Neural progenitor cell (in vitro differentiated cells): Measurements from ENCODE around the gene P2RX3. TPM values are rescaled to one million over a fixed set of nuclear protein-coding genes. Genes with fewer than 3 reads are reported as not detected.
A peak's percentile ranks its signal among the peaks of the same experiment; 100 is the strongest.

Source experiments
- DNase-seq: peaks from one replicate; pipeline ENCODE4 v3.0.0-alpha.2; 2016; ENCODE audit warnings: low spot score
- H2AFZ ChIP-seq: fragments of 200-600 bp; sonication (generic); replicated peaks from 2 replicates; pipeline ENCODE4 v1.6.1; 2016; ENCODE audit warnings: antibody characterized with exemption
- H3F3A ChIP-seq: fragments of 200-600 bp; sonication (generic); 2 replicates; pipeline ENCODE4 v1.6.1; 2016; ENCODE audit warnings: antibody characterized with exemption, low read depth
- H3K27ac ChIP-seq: fragments of 200-600 bp; sonication (generic); 2 replicates; pipeline ENCODE4 v1.5.1; 2016; ENCODE audit warnings: mild to moderate bottlenecking
- H3K27me3 ChIP-seq: fragments of 200-600 bp; sonication (generic); 2 replicates; pipeline ENCODE4 v1.6.1; 2016; ENCODE audit warnings: mild to moderate bottlenecking, moderate library complexity
- H3K36me3 ChIP-seq: fragments of 200-600 bp; sonication (generic); 2 replicates; pipeline ENCODE4 v1.5.1; 2016
- H3K4me1 ChIP-seq: fragments of 200-600 bp; sonication (generic); 2 replicates; pipeline ENCODE4 v1.6.1; 2016; ENCODE audit warnings: mixed run types
- H3K4me2 ChIP-seq: fragments of 200-600 bp; sonication (generic); 2 replicates; pipeline ENCODE4 v1.6.1; 2016
- H3K4me3 ChIP-seq: fragments of 200-600 bp; sonication (generic); 2 replicates; pipeline ENCODE4 v1.5.1; 2016
- H3K79me2 ChIP-seq: fragments of 200-600 bp; sonication (generic); 2 replicates; pipeline ENCODE4 v1.6.1; 2016; ENCODE audit warnings: low read depth
- H3K9ac ChIP-seq: fragments of 200-600 bp; sonication (generic); 2 replicates; pipeline ENCODE4 v1.6.1; 2016
- H3K9me3 ChIP-seq: fragments of 200-600 bp; sonication (generic); 2 replicates; pipeline ENCODE4 v1.5.1; 2016; ENCODE audit warnings: low read depth
- H4K20me1 ChIP-seq: fragments of 200-600 bp; sonication (generic); 2 replicates; pipeline ENCODE4 v1.6.1; 2016; ENCODE audit warnings: low read depth
- H3K27ac Mint-ChIP-seq: 3 replicates; pipeline ENCODE4 v1.8.0; 2021; ENCODE audit warnings: mixed read lengths
- H3K27me3 Mint-ChIP-seq: 2 replicates; pipeline ENCODE4 v1.8.0; 2022; ENCODE audit warnings: low read depth, mild to moderate bottlenecking, inconsistent platforms, moderate library complexity, mixed read lengths; ENCODE audit not compliant: insufficient read depth
- H3K36me3 Mint-ChIP-seq: 3 replicates; pipeline ENCODE4 v1.8.0; 2021; ENCODE audit warnings: mixed read lengths
- H3K4me1 Mint-ChIP-seq: 3 replicates; pipeline ENCODE4 v1.8.0; 2021; ENCODE audit warnings: mixed read lengths
- H3K4me3 Mint-ChIP-seq: 3 replicates; pipeline ENCODE4 v1.8.0; 2021; ENCODE audit warnings: mild to moderate bottlenecking, moderate library complexity, mixed read lengths
- H3K9me3 Mint-ChIP-seq: 3 replicates; pipeline ENCODE4 v1.8.0; 2020; ENCODE audit warnings: mixed read lengths
- CTCF ChIP-seq: fragments of 200-600 bp; sonication (generic); IDR thresholded peaks from 2 replicates; pipeline ENCODE4 v1.5.1; 2017; ENCODE audit warnings: antibody characterized with exemption, mild to moderate bottlenecking
- EZH2 ChIP-seq: fragments of 200-600 bp; sonication (generic); IDR thresholded peaks from 2 replicates; pipeline ENCODE4 v1.6.1; 2017; ENCODE audit warnings: antibody characterized with exemption, mild to moderate bottlenecking, moderate library complexity
- EZH2phosphoT487 ChIP-seq: fragments of 200-600 bp; sonication (generic); IDR thresholded peaks from 2 replicates; pipeline ENCODE4 v1.6.1; 2017; ENCODE audit warnings: antibody characterized with exemption
- total RNA-seq: library from RNA; depleted of rRNA; stranded (reverse); fragments of >200 nt; gene quantifications from 2 replicates; pipeline ENCODE4 v1.2.3, GENCODE V29; 2015; ENCODE audit warnings: low replicate concordance

Gene P2RX3
- total RNA-seq, 1 donor from 2014 or later = 2.4 TPM

GRCh38 chr11:57315491-57315890, 22.7 kb upstream of the P2RX3 start:
- peaks cover 15% of the 10 kb centered on the region for H3K36me3 Mint-ChIP-seq
- H3K4me2 ChIP-seq = no peak overlapping the region
- H3K27ac Mint-ChIP-seq = no peak overlapping the region
- H3K9me3 Mint-ChIP-seq = no peaks in the 10 kb centered on the region
- H2AFZ ChIP-seq = no peak overlapping the region
- peaks cover 72% of the 10 kb centered on the region for H4K20me1 ChIP-seq
- H3K27me3 Mint-ChIP-seq = peaks cover 4% of the 10 kb centered on the region
- peaks cover 28% of the 10 kb centered on the region for H3K4me1 Mint-ChIP-seq
- peaks cover 15% of the 10 kb centered on the region for H3F3A ChIP-seq
- H3K36me3 ChIP-seq = peaks cover 4% of the 10 kb centered on the region
- H3K9me3 ChIP-seq = no peaks in the 10 kb centered on the region
- peaks cover 29% of the 10 kb centered on the region for H3K79me2 ChIP-seq
- TF ChIP-seq EZH2 = no peak
- TF ChIP-seq CTCF = no peak
- TF ChIP-seq EZH2phosphoT487 = no peak
- H3K4me3 Mint-ChIP-seq = no peak overlapping the region
- no peak for DNase-seq
- H3K27ac ChIP-seq = no peak overlapping the region
- no peak overlapping the region for H3K9ac ChIP-seq
- no peak overlapping the region for H3K4me3 ChIP-seq
- peaks cover 5% of the 10 kb centered on the region for H3K4me1 ChIP-seq
- no peaks in the 10 kb centered on the region for H3K27me3 ChIP-seq

DNA sequence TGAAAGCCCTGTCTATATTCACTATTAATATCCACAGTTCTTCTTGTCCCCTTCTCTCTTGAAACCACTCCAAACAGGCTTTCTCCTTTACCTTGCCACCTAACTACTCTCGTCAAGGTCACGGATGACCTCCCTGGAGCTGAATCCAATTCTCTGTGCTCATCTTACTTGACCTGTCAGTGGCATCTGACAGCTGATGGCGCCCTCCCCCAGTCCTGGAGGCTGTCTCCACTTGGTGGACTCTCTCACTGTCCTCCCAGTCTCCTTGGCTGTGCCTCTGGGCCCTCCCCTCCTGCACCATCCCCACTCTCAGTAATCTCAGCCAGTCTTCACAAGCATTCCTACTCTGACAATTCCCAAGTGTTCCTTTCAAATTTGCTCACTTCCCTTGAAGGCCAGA, 22.1 kb upstream of the P2RX3 start:
- Histone ChIP-seq H3K4me3 (no peak overlapping the region), H3F3A (peaks cover 15% of the 10 kb centered on the region), H3K4me2 (no peak overlapping the region), H3K9ac (peak overlapping the region; percentile 20), H3K36me3 (peaks cover 4% of the 10 kb centered on the region), H3K27ac (no peak overlapping the region), H4K20me1 (peaks cover 71% of the 10 kb centered on the region), H3K79me2 (peaks cover 29% of the 10 kb centered on the region), H2AFZ (no peak overlapping the region), H3K4me1 (peaks cover 5% of the 10 kb centered on the region), H3K9me3 (no peaks in the 10 kb centered on the region), H3K27me3 (no peaks in the 10 kb centered on the region)
- H3K36me3 Mint-ChIP-seq = peaks cover 20% of the 10 kb centered on the region
- TF ChIP-seq EZH2phosphoT487 (no peak), CTCF (no peak), EZH2 (no peak)
- peaks cover 4% of the 10 kb centered on the region for H3K27me3 Mint-ChIP-seq
- DNase-seq = no peak
- peaks cover 27% of the 10 kb centered on the region for H3K4me1 Mint-ChIP-seq
- no peaks in the 10 kb centered on the region for H3K9me3 Mint-ChIP-seq
- H3K27ac Mint-ChIP-seq = no peak overlapping the region
- H3K4me3 Mint-ChIP-seq = no peak overlapping the region

GRCh38 chr11:57318178-57318577, 20.0 kb upstream of the P2RX3 start:
- Histone ChIP-seq H3K27me3 (no peaks in the 10 kb centered on the region), H3K4me3 (no peak overlapping the region), H4K20me1 (peaks cover 77% of the 10 kb centered on the region), H3K36me3 (peaks cover 4% of the 10 kb centered on the region), H2AFZ (no peak overlapping the region), H3K4me1 (peaks cover 20% of the 10 kb centered on the region), H3K79me2 (peaks cover 48% of the 10 kb centered on the region), H3F3A (peaks cover 12% of the 10 kb centered on the region), H3K27ac (no peak overlapping the region), H3K4me2 (no peak overlapping the region), H3K9ac (no peak overlapping the region), H3K9me3 (no peaks in the 10 kb centered on the region)
- no peak overlapping the region for H3K27ac Mint-ChIP-seq
- DNase-seq = no peak
- peaks cover 17% of the 10 kb centered on the region for H3K36me3 Mint-ChIP-seq
- H3K4me1 Mint-ChIP-seq = peaks cover 37% of the 10 kb centered on the region
- H3K27me3 Mint-ChIP-seq = peaks cover 9% of the 10 kb centered on the region
- TF ChIP-seq EZH2phosphoT487 = no peak
- TF ChIP-seq EZH2 = no peak
- TF ChIP-seq CTCF = no peak
- H3K9me3 Mint-ChIP-seq = no peaks in the 10 kb centered on the region
- H3K4me3 Mint-ChIP-seq = no peak overlapping the region
